GM19025 (cell line): Measurements from ENCODE around the gene TMTC3.
A peak's percentile ranks its signal among the peaks of the same experiment; 100 is the strongest.
"Not testable (repeated sequence)": the region's sequence is repeated elsewhere in the genome, so short reads cannot be mapped to it uniquely, and the experiment has no call there.

Source experiments
- ATAC-seq: cut with Tn5 transposase; IDR thresholded peaks from one replicate; pipeline ENCODE4 v1.9.1; 2021; ENCODE audit warnings: mild to moderate bottlenecking, low read depth, moderate library complexity; ENCODE audit not compliant: unreplicated experiment

Gene TMTC3

DNA sequence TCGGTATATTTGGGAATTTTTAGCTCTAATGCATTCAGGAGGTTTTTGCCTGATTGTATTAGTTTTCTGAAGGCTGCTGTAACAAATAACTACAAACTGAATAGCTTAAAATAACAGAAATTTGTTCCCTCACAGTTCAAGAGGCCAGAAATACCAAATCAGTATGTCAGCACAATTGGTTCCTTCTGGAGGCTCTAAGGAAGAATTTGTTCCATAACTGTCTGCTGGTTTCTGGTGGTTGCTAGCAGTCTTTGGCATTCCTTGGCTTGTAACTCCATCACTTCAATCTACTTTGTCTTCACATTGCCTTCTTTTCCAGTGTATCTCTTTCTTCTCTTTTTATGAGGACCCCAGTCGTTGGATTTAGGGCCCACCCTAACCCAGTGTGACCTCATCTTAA is 21.3 kb downstream of the TMTC3 start:
- no peak for ATAC-seq

DNA sequence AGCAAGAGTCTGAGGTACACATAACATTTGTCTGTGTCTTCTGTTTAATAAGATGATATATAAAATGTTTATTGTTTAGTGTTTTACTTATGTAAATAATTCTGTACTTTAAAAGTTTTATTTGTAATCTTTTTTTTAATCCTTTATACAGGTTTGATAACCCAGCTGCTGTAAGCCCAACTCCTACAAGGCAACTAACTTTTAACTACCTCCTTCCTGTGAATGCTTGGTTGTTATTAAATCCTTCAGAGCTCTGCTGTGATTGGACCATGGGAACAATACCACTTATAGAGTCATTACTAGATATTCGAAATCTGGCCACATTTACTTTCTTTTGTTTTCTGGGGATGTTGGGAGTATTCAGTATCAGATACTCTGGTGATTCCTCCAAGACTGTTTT is 24.1 kb downstream of the TMTC3 start:
- ATAC-seq = no peak

- no peak for ATAC-seq
Measured at GRCh38 chr12:88167384-88167783, 25.3 kb downstream of the TMTC3 start.

- ATAC-seq = no peak
Measured at GRCh38 chr12:88172844-88173407, 30.8 kb downstream of the TMTC3 start.

GRCh38 chr12:88175544-88175943 is 33.4 kb downstream of the TMTC3 start:
- ATAC-seq = no peak

GRCh38 chr12:88179436-88180014 is 37.4 kb downstream of the TMTC3 start:
- no peak for ATAC-seq

GRCh38 chr12:88181881-88182280 is 39.8 kb downstream of the TMTC3 start:
- ATAC-seq = no peak

DNA sequence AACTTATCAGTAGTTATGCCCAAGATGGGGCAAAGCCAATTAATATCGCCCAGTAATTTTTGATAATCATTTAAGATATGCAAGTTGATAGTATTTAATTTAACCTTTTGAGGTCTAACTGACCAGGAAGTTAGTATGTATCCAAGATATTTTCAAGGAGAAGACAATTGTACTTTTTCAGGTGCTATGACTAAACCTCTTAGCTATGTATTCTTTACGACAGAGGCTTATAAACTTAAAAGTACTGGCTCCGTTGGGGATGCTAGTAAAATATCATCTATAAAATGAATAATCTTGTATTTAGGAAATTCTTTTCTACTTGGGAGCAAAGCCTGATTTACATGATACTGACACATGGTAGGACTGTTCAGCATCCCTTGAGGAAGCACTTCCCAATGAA is 40.3 kb downstream of the TMTC3 start:
- ATAC-seq = no peak

- ATAC-seq = no peak
Measured at GRCh38 chr12:88184196-88184595, 42.1 kb downstream of the TMTC3 start.

- no peak for ATAC-seq
Measured at GRCh38 chr12:88185279-88185678, 43.2 kb downstream of the TMTC3 start.

DNA sequence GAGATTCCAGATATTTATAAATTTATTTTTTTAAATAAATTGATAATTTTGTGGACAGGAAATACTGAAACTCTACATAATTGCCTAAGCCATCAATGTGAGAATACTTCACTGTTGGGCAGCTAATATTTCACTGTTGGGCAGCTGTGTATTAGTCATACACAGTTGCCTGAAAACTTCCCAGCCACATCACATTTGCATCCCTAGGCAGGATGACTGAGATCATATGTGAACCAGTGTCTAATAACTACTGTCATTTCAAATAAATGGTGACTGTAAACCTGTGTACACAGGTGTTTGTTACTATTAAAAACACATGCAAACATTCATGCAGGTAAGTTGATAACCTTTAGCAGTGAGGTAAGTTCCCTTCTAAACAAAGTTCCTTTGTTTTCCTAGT is 43.9 kb downstream of the TMTC3 start:
- ATAC-seq = peak; percentile 83

DNA sequence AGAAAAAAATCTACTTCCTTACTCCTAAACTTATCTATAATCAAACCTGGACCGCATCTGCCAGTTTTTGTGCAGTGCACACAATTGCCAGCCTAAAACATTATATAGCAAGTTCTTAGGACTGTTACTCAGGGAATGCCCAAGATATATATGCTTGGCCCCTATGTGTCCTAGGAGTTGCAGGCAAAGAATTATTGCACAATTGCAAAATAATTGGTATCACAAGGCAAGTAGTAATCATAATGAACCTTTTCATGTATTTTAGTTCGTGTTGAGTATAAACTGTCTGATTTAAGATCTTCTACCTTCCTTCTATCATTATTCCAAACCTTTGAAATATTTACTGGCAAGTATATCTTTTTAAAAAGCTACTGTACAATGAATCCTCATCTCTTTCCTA is 45.5 kb downstream of the TMTC3 start:
- ATAC-seq = no peak

DNA sequence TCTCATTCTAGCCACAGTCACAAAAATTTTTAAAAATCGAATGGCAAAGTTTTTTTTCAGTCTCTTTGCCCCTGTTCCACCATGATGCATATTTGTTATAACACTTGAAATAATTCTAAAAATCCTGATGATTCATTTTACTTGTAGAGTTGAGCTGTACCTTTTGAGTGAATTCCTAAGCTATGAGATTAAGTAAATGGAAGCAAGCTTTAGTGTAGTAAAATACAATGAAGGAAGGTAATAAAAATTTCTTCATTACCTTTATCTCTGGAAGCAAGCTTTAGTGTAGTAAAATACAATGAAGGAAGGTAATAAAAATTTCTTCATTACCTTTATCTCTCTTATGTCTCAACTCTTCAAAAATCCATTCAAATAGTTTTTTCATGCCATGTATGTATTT is 46.1 kb downstream of the TMTC3 start:
- ATAC-seq = no peak

GRCh38 chr12:88192426-88192825 is 50.3 kb downstream of the TMTC3 start:
- ATAC-seq = no peak

DNA sequence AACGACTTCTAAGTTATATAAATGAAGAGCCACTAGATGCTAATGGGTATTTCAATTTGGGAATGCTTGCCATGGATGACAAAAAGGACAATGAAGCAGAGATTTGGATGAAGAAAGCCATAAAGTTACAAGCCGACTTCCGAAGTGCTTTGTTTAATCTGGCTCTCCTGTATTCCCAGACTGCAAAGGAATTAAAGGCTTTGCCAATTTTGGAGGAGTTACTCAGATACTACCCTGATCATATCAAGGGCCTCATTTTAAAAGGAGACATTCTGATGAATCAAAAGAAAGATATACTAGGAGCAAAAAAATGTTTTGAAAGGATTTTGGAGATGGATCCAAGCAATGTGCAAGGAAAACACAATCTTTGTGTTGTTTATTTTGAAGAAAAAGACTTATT is 52.8 kb downstream of the TMTC3 start:
- no peak for ATAC-seq

GRCh38 chr12:88200029-88200428 is 57.9 kb downstream of the TMTC3 start:
- ATAC-seq = no peak

DNA sequence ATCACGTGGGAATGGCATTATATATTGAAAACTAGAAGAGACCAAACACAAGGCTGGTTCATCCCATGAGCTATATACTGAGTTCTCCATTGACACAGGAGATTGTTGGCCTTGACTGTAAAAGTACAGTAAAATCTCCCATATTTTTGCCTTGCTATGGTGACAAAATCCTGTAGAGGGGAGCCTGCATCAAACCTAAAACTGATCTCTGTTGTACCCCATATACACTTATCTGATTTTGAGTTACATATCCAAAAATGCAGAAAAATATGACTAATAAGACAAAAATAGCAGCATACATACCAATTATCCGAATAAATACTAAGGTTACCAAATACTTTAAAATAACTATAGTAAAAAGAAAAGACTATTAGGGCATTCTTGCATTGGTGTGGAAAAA is 60.4 kb downstream of the TMTC3 start:
- ATAC-seq = no peak

DNA sequence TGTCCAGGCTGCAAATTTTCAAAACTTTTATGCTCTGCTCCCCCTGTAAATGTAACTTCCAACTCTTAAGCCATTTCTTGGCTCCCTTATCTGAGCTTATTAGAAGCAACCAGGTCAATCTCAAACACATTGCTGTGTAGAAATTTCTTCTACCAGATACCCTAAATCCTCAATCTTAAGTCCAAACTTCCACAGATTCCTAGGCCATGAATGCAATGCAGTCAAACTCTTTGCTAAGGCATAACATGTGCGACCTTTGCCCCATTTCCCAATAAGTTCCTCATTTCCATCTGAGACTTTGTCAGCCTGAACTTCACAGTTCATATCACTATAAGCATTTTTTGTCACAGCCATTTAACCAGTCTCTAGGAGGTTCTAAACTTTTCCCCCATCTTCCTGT is 64.5 kb downstream of the TMTC3 start:
- no peak for ATAC-seq

- no peak for ATAC-seq
Measured at GRCh38 chr12:88207921-88208620, 66.0 kb downstream of the TMTC3 start.

- no peak for ATAC-seq
Measured at GRCh38 chr12:88208661-88209060, 66.6 kb downstream of the TMTC3 start.

- ATAC-seq = not testable (repeated sequence)
Measured at GRCh38 chr12:88210311-88210710, 68.2 kb downstream of the TMTC3 start.

DNA sequence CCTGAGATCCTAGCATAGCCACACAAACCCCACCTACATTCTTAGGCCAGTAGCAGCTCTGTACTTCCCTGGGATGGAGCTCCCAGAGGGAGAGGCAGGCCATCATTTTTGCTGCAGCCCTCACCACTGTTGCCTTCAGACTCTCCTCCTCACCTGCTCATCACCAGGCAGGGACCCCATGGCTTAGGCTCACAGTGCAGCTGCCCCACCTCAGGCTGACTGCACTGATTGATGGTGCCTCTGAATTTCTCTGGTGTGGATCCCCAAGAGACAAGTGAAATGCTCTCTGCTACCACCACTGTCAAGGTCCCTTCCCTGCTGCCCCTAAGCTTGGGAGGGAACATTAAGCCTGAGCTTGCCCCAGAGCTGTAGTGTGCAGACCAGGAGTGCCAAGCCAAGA is 76.2 kb downstream of the TMTC3 start:
- ATAC-seq = no peak
